Measurements from ENCODE around the gene AFF1. TPM values are rescaled to one million over a fixed set of nuclear protein-coding genes. Genes with fewer than 3 reads are reported as not detected.

The AFF1 gene
- total and polyA plus RNA-seq, 2 experiments from 2014 or later: 9.4 to 13.8 TPM

- Histone ChIP-seq H3K27me3 (replicated peaks; ENCODE audit: insufficient read depth) (no peaks in the 10 kb centered on the region), H3K9me3 (ENCODE audit: low read depth) (no peaks in the 10 kb centered on the region), H2AFZ (no peak overlapping the region), H3K4me3 (no peak overlapping the region), H3K4me2 (ENCODE audit: unreplicated experiment) (no peak overlapping the region), H3K9me2 (ENCODE audit: insufficient read depth) (no peaks in the 10 kb centered on the region), H3K9ac (no peak overlapping the region), H3F3A (ENCODE audit: insufficient read depth) (no peaks in the 10 kb centered on the region), H3K27ac (no peak overlapping the region), H3K4me1 (ENCODE audit: insufficient read depth) (peaks cover 1% of the 10 kb centered on the region; the same call in 1 of the 2 replicates), H4K20me1 (ENCODE audit: insufficient read depth) (no peaks in the 10 kb centered on the region), H3K79me2 (ENCODE audit: insufficient read depth) (peaks cover 9% of the 10 kb centered on the region; the same call in 1 of the 2 replicates), H3K36me3 (ENCODE audit: low read depth) (no peaks in the 10 kb centered on the region)
- DNase-seq: no peak
- in situ Hi-C loops (cut with MboI): no loop called here
- 98 to 100% methylated on average over 2 of the region's 2 CpGs for WGBS, 2 experiments (ENCODE audit: low coverage in 1 of 2, low lambda C conversion rate in 2 of 2, missing lambda C conversion rate in 2 of 2)
- TF ChIP-seq EZH2 (IDR thresholded peaks at IDR 0.05; ENCODE audit: insufficient read depth, poor library complexity, severe bottlenecking) (no peak), EZH2phosphoT487 (IDR thresholded peaks at IDR 0.05; ENCODE audit: insufficient read depth, low read depth) (no peak)
Measured at GRCh38 chr4:86967073-86967472, 32.3 kb downstream of the AFF1 start.

GRCh38 chr4:86967798-86968197 is 33.0 kb downstream of the AFF1 start:
- Histone ChIP-seq H3K9me3 (ENCODE audit: low read depth) (no peaks in the 10 kb centered on the region), H3K9ac (no peak overlapping the region), H4K20me1 (ENCODE audit: insufficient read depth) (no peaks in the 10 kb centered on the region), H2AFZ (no peak overlapping the region), H3K9me2 (ENCODE audit: insufficient read depth) (no peaks in the 10 kb centered on the region), H3K79me2 (ENCODE audit: insufficient read depth) (peaks cover 9% of the 10 kb centered on the region; the same call in 1 of the 2 replicates), H3K4me3 (no peak overlapping the region), H3K27me3 (replicated peaks; ENCODE audit: insufficient read depth) (no peaks in the 10 kb centered on the region), H3K36me3 (ENCODE audit: low read depth) (no peaks in the 10 kb centered on the region), H3K27ac (no peak overlapping the region), H3K4me1 (ENCODE audit: insufficient read depth) (no peaks in the 10 kb centered on the region), H3F3A (ENCODE audit: insufficient read depth) (no peaks in the 10 kb centered on the region), H3K4me2 (ENCODE audit: unreplicated experiment) (no peak overlapping the region)
- in situ Hi-C loops (cut with MboI): no loop called here
- TF ChIP-seq EZH2phosphoT487 (IDR thresholded peaks at IDR 0.05; ENCODE audit: insufficient read depth, low read depth) (no peak), EZH2 (IDR thresholded peaks at IDR 0.05; ENCODE audit: insufficient read depth, poor library complexity, severe bottlenecking) (no peak)
- peak; percentile 37 for DNase-seq
- 70 to 83% methylated on average over 2 of the region's 2 CpGs for WGBS, 2 experiments (ENCODE audit: low coverage in 1 of 2, low lambda C conversion rate in 2 of 2, missing lambda C conversion rate in 2 of 2)

- Histone ChIP-seq H3K79me2 (ENCODE audit: insufficient read depth) (peaks cover 9% of the 10 kb centered on the region; the same call in 1 of the 2 replicates), H3K9me3 (ENCODE audit: low read depth) (no peaks in the 10 kb centered on the region), H2AFZ (no peak overlapping the region), H3K27me3 (replicated peaks; ENCODE audit: insufficient read depth) (no peaks in the 10 kb centered on the region), H3K4me3 (no peak overlapping the region), H3K9ac (no peak overlapping the region), H3K36me3 (ENCODE audit: low read depth) (no peaks in the 10 kb centered on the region), H3F3A (ENCODE audit: insufficient read depth) (no peaks in the 10 kb centered on the region), H3K4me2 (ENCODE audit: unreplicated experiment) (no peak overlapping the region), H3K9me2 (ENCODE audit: insufficient read depth) (no peaks in the 10 kb centered on the region), H3K27ac (no peak overlapping the region), H4K20me1 (ENCODE audit: insufficient read depth) (no peaks in the 10 kb centered on the region), H3K4me1 (ENCODE audit: insufficient read depth) (no peaks in the 10 kb centered on the region)
- in situ Hi-C loops (cut with MboI): no loop called here
- TF ChIP-seq EZH2 (IDR thresholded peaks at IDR 0.05; ENCODE audit: insufficient read depth, poor library complexity, severe bottlenecking) (no peak), EZH2phosphoT487 (IDR thresholded peaks at IDR 0.05; ENCODE audit: insufficient read depth, low read depth) (no peak)
- WGBS, 2 experiments (ENCODE audit: low coverage in 1 of 2, low lambda C conversion rate in 2 of 2, missing lambda C conversion rate in 2 of 2): 100% methylated on average over 2 of the region's 2 CpGs
- no peak for DNase-seq
Measured at GRCh38 chr4:86968547-86968946, 33.7 kb downstream of the AFF1 start.

- no peaks in the 10 kb centered on the region for H3K9me3 ChIP-seq (ENCODE audit: low read depth)
- H3K79me2 ChIP-seq (ENCODE audit: insufficient read depth): peaks cover 9% of the 10 kb centered on the region; the same call in 1 of the 2 replicates
- no peaks in the 10 kb centered on the region for H3K36me3 ChIP-seq (ENCODE audit: low read depth)
- H3F3A ChIP-seq (ENCODE audit: insufficient read depth): no peaks in the 10 kb centered on the region
- WGBS, 2 experiments (ENCODE audit: low coverage in 1 of 2, low lambda C conversion rate in 2 of 2, missing lambda C conversion rate in 2 of 2): 74 to 77% methylated on average over 8 of the region's 8 CpGs
- TF ChIP-seq EZH2phosphoT487 (IDR thresholded peaks at IDR 0.05; ENCODE audit: insufficient read depth, low read depth) (no peak), EZH2 (IDR thresholded peaks at IDR 0.05; ENCODE audit: insufficient read depth, poor library complexity, severe bottlenecking) (no peak)
- no peaks in the 10 kb centered on the region for H3K27me3 ChIP-seq (replicated peaks; ENCODE audit: insufficient read depth)
- no peaks in the 10 kb centered on the region for H3K9me2 ChIP-seq (ENCODE audit: insufficient read depth)
- no peak overlapping the region for H3K4me3 ChIP-seq
- DNase-seq: no peak
- no peak overlapping the region for H3K9ac ChIP-seq
- H2AFZ ChIP-seq: no peak overlapping the region
- no peak overlapping the region for H3K4me2 ChIP-seq (ENCODE audit: unreplicated experiment)
- no peak overlapping the region for H3K27ac ChIP-seq
- no peaks in the 10 kb centered on the region for H4K20me1 ChIP-seq (ENCODE audit: insufficient read depth)
- in situ Hi-C loops (cut with MboI): no loop called here
- peaks cover 6% of the 10 kb centered on the region; the same call in 1 of the 2 replicates for H3K4me1 ChIP-seq (ENCODE audit: insufficient read depth)
Measured at GRCh38 chr4:86970447-86971354, 35.9 kb downstream of the AFF1 start.

Data from GM23248 (cell line).